HepG2 (cell line): ENCODE measurements around the gene ITGB5. TPM values are rescaled to one million over a fixed set of nuclear protein-coding genes. Genes with fewer than 3 reads are reported as not detected.

Experiments
- ATF7-NPFF ChIP-seq: sonication (generic); formaldehyde crosslinking; IDR thresholded peaks from 2 replicates; pipeline ENCODE4 v1.8.1; 2023; ENCODE audit warnings: mild to moderate bottlenecking, low read depth, missing genetic modification reagents, moderate library complexity
- FOXA3 ChIP-seq: IDR thresholded peaks from 2 replicates; pipeline ENCODE4 v1.6.1; 2016; ENCODE audit warnings: missing genetic modification reagents, missing compliant biosample characterization
- HINFP ChIP-seq: sonication (generic); formaldehyde crosslinking; IDR thresholded peaks from 2 replicates; pipeline ENCODE4 v1.4.0; 2020; ENCODE audit warnings: low read depth, mild to moderate bottlenecking, missing genetic modification reagents
- HMG20B ChIP-seq: conservative IDR thresholded peaks from 2 replicates; pipeline ENCODE4 v1.6.1; 2016; ENCODE audit warnings: missing genetic modification reagents, missing compliant biosample characterization
- HNRNPH1 ChIP-seq: fragments of 200-400 bp; formaldehyde crosslinking; optimal IDR thresholded peaks from 2 replicates; pipeline ENCODE3; 2017; ENCODE audit warnings: mild to moderate bottlenecking, low read depth, low read length
- KMT2B ChIP-seq: IDR thresholded peaks from 2 replicates; pipeline ENCODE4 v1.6.1; 2016; ENCODE audit warnings: missing genetic modification reagents, missing compliant biosample characterization
- MEIS1 ChIP-seq: sonication (generic); formaldehyde crosslinking; IDR thresholded peaks from 2 replicates; pipeline ENCODE4 v1.9.0; 2021; ENCODE audit warnings: mild to moderate bottlenecking, missing genetic modification reagents, moderate library complexity, borderline replicate concordance
- NFIC ChIP-seq: IDR thresholded peaks from 2 replicates; pipeline ENCODE4 v1.6.1; 2012; ENCODE audit warnings: mild to moderate bottlenecking, low read length, inconsistent platforms
- RFX5 ChIP-seq: IDR thresholded peaks from 2 replicates; pipeline ENCODE4 v1.6.1; 2011; ENCODE audit warnings: low read depth, low read length, improper control_type of control experiment
- SCMH1 ChIP-seq: sonication (generic); formaldehyde crosslinking; IDR thresholded peaks from 2 replicates; pipeline ENCODE4 v1.9.0; 2021; ENCODE audit warnings: missing genetic modification reagents, mild to moderate bottlenecking, borderline replicate concordance
- SIN3A ChIP-seq: IDR thresholded peaks from 2 replicates; pipeline ENCODE4 v1.6.1; 2011; ENCODE audit warnings: low read depth, mild to moderate bottlenecking, control low read depth, low read length, borderline replicate concordance
- SMARCC2 ChIP-seq: fragments of 450-650 bp; IDR thresholded peaks from 2 replicates; pipeline ENCODE4 v1.6.1; 2017; ENCODE audit warnings: antibody characterized with exemption, mild to moderate bottlenecking
- STAT6 ChIP-seq: sonication (generic); formaldehyde crosslinking; IDR thresholded peaks from 2 replicates; pipeline ENCODE4 v1.4.0; 2020; ENCODE audit warnings: missing genetic modification reagents, mild to moderate bottlenecking, borderline replicate concordance
- ZBTB4 ChIP-seq: sonication (generic); formaldehyde crosslinking; IDR thresholded peaks from 2 replicates; pipeline ENCODE4 v1.4.0; 2020; ENCODE audit warnings: missing genetic modification reagents, mild to moderate bottlenecking, borderline replicate concordance
- ZFX ChIP-seq: sonication (generic); formaldehyde crosslinking; IDR thresholded peaks from 2 replicates; pipeline ENCODE4 v1.4.0; 2020; ENCODE audit warnings: mild to moderate bottlenecking, low read depth, missing genetic modification reagents, moderate library complexity
- ZMYM4 ChIP-seq: sonication (generic); formaldehyde crosslinking; IDR thresholded peaks from 2 replicates; pipeline ENCODE4 v1.8.1; 2023; ENCODE audit warnings: mild to moderate bottlenecking, missing genetic modification reagents
- ZNF430 ChIP-seq: sonication (generic); formaldehyde crosslinking; IDR thresholded peaks from 2 replicates; pipeline ENCODE4 v1.9.0; 2021; ENCODE audit warnings: mild to moderate bottlenecking, missing genetic modification reagents
- ZNF674 ChIP-seq: sonication (generic); formaldehyde crosslinking; IDR thresholded peaks from 2 replicates; pipeline ENCODE4 v1.5.0; 2020; ENCODE audit warnings: low read depth, mild to moderate bottlenecking, missing genetic modification reagents
- ZNF768 ChIP-seq: sonication (generic); formaldehyde crosslinking; IDR thresholded peaks from 2 replicates; pipeline ENCODE4 v1.4.0; 2020; ENCODE audit warnings: missing genetic modification reagents
- ZNF800 ChIP-seq: sonication (generic); formaldehyde crosslinking; IDR thresholded peaks from 2 replicates; pipeline ENCODE4 v1.4.0; 2020; ENCODE audit warnings: missing genetic modification reagents
- polyA plus RNA-seq, 8 experiments: library from polyadenylated mRNA; depleted of rRNA in 3 of 8; stranded (reverse) in 7 of 8; unstranded in 1 of 8; fragments of >200 nt; fragmentation: Illumina TruSeq in 4 of 8; extraction: Trizol in 4 of 8; gene quantifications; 2 replicates each; pipeline versions ENCODE4 v1.2.1 to v1.2.3, GENCODE V29; 2011 to 2016; ENCODE audit warnings: low read depth in 4 of 8, missing spikeins in 1 of 8, mixed read lengths in 1 of 8; ENCODE audit not compliant: insufficient read depth in 1 of 8
- total RNA-seq, 5 experiments: library from RNA; depleted of rRNA; stranded (reverse); fragments of >200 nt; fragmentation: Illumina TruSeq; extraction: Trizol; gene quantifications; 2 replicates each; pipeline ENCODE4 v1.2.3, GENCODE V29; 2016; ENCODE audit warnings: low read depth in 1 of 5

Gene ITGB5
- total and polyA plus RNA-seq, 2 of the 13 experiments (the other 11 are each of a cell fraction or from before 2014, with no cell fraction given), result 74.1 to 343 TPM

- TF ChIP-seq MEIS1 (CRISPR knock-in tag) (peak; percentile 70; the same call in 1 of the 2 replicates), ZFX (CRISPR knock-in tag) (peak; percentile 88), ZNF430 (CRISPR knock-in tag) (peak; percentile 91), RFX5 (peak; percentile 50; the same call in 1 of the 2 replicates), STAT6 (CRISPR knock-in tag) (peak; percentile 77), HINFP (no peak), HNRNPH1 (no peak), KMT2B (CRISPR knock-in tag) (peak; percentile 93), HMG20B (CRISPR knock-in tag) (no peak), ZNF800 (CRISPR knock-in tag) (peak; percentile 45), SCMH1 (CRISPR knock-in tag) (no peak), SIN3A (peak; percentile 27; the same call in 1 of the 2 replicates), ZMYM4 (CRISPR knock-in tag) (peak; percentile 96), ZBTB4 (CRISPR knock-in tag) (peak; percentile 67; the same call in 1 of the 2 replicates), SMARCC2 (no peak), FOXA3 (peak; percentile 62), ZNF768 (CRISPR knock-in tag) (peak; percentile 32; the same call in 1 of the 2 replicates), ZNF674 (CRISPR knock-in tag) (no peak), NFIC (0 out of 2 replicates have a peak, but pooled peaks have one; percentile 45), ATF7-NPFF (peak; percentile 47; the same call in 1 of the 2 replicates)
Measured at GRCh38 chr3:124730129-124730940, 156.8 kb downstream of the ITGB5 start, which contains the start of gene UMPS (continued).
